VCaP (cell line): ENCODE measurements around the gene PLRG1.

ENCODE experiments used
- H3K27ac ChIP-seq: fragments of 450-650 bp; 2 replicates; pipeline ENCODE4 v1.5.1; 2017
- TF ChIP-seq, protein P1 (sequence below): fragments of 450-650 bp; conservative IDR thresholded peaks from 2 replicates; pipeline ENCODE4 v1.5.1; 2017; ENCODE audit warnings: mild to moderate bottlenecking, moderate library complexity

Gene PLRG1

DNA sequence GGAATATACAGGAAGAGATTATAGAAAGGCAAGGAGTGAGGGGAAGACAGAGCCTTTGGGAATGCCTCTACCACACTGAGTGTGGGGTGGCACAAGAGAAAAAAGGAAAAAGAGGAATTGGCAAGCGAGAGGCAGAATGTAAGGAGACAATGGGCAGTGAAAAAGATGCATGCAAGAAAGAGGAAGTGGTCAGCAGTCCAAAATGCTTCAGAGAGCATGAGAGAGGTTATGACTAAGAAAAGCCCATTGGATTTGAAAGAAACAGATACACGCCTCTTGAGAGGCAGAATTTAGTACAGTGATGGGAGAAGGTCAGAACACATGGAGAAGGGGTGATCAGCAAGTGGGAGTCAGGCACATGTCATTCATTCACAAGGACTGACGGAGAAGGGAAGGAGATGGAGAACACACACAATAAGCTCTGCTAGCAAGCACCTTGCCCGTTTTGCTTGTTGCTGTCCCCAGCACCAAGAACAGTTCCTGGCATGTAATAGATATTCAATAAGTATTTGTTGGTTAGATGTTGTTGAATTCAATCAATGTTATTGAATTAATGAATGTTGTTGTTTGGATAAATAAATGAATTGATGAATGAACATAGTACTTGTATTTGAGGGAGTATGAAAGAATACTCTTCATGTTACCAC, 65.0 kb downstream of the PLRG1 start:
- H3K27ac ChIP-seq, result no peak overlapping the region
- TF ChIP-seq, protein P1, sequence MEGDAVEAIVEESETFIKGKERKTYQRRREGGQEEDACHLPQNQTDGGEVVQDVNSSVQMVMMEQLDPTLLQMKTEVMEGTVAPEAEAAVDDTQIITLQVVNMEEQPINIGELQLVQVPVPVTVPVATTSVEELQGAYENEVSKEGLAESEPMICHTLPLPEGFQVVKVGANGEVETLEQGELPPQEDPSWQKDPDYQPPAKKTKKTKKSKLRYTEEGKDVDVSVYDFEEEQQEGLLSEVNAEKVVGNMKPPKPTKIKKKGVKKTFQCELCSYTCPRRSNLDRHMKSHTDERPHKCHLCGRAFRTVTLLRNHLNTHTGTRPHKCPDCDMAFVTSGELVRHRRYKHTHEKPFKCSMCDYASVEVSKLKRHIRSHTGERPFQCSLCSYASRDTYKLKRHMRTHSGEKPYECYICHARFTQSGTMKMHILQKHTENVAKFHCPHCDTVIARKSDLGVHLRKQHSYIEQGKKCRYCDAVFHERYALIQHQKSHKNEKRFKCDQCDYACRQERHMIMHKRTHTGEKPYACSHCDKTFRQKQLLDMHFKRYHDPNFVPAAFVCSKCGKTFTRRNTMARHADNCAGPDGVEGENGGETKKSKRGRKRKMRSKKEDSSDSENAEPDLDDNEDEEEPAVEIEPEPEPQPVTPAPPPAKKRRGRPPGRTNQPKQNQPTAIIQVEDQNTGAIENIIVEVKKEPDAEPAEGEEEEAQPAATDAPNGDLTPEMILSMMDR, result no peak
